H9 (cell line): Measurements from ENCODE around the gene GJB4. TPM values are rescaled to one million over a fixed set of nuclear protein-coding genes. Genes with fewer than 3 reads are reported as not detected.

Source experiments
- DNase-seq: peaks from one replicate; pipeline ENCODE4 v3.0.0-alpha.2; 2017
- H2AFZ ChIP-seq: one replicate; pipeline ENCODE4 v1.6.1; 2013; ENCODE audit warnings: mild to moderate bottlenecking, low read length, control low read depth, moderate library complexity
- H2AK5ac ChIP-seq: 2 replicates; pipeline ENCODE4 v1.6.1; 2013; ENCODE audit warnings: low read length, control low read depth, mixed read lengths; ENCODE audit not compliant: insufficient read length
- H2BK120ac ChIP-seq: one replicate; pipeline ENCODE4 v1.6.1; 2013; ENCODE audit warnings: low read depth, mild to moderate bottlenecking, low read length, control low read depth, inconsistent platforms; ENCODE audit not compliant: poor library complexity, severe bottlenecking
- H2BK12ac ChIP-seq: 2 replicates; pipeline ENCODE4 v1.6.1; 2013; ENCODE audit warnings: low read length, control low read depth, mixed read lengths, low read depth; ENCODE audit not compliant: insufficient read length
- H2BK15ac ChIP-seq: 2 replicates; pipeline ENCODE4 v1.6.1; 2013; ENCODE audit warnings: low read depth, low read length, control low read depth
- H2BK20ac ChIP-seq: one replicate; pipeline ENCODE4 v1.6.1; 2013; ENCODE audit warnings: low read depth, mild to moderate bottlenecking, low read length, control low read depth, inconsistent platforms; ENCODE audit not compliant: poor library complexity, severe bottlenecking
- H2BK5ac ChIP-seq: 2 replicates; pipeline ENCODE4 v1.6.1; 2013; ENCODE audit warnings: low read length, control low read depth, mixed read lengths; ENCODE audit not compliant: insufficient read length
- H3K14ac ChIP-seq: 2 replicates; pipeline ENCODE4 v1.6.1; 2013; ENCODE audit warnings: low read length, control low read depth; ENCODE audit not compliant: insufficient read depth
- H3K18ac ChIP-seq: 2 replicates; pipeline ENCODE4 v1.6.1; 2013; ENCODE audit warnings: low read depth, mild to moderate bottlenecking, mixed read lengths, low read length, control low read depth; ENCODE audit not compliant: insufficient read length
- H3K23ac ChIP-seq: 2 replicates; pipeline ENCODE4 v1.6.1; 2013; ENCODE audit warnings: low read length, control low read depth, mixed read lengths, low read depth; ENCODE audit not compliant: insufficient read length
- H3K23me2 ChIP-seq: 2 replicates; pipeline ENCODE4 v1.6.1; 2013; ENCODE audit warnings: low read depth, mild to moderate bottlenecking, mixed read lengths, low read length, control low read depth; ENCODE audit not compliant: insufficient read length, poor library complexity, severe bottlenecking
- H3K27ac ChIP-seq: 2 replicates; pipeline ENCODE4 v1.5.1; 2013; ENCODE audit warnings: low read length, control low read depth, mixed read lengths, low read depth; ENCODE audit not compliant: insufficient read length
- H3K27me3 ChIP-seq: 2 replicates; pipeline ENCODE4 v1.6.1; 2013; ENCODE audit warnings: low read length, control low read depth, inconsistent platforms; ENCODE audit not compliant: insufficient read depth
- H3K4ac ChIP-seq: 2 replicates; pipeline ENCODE4 v1.6.1; 2013; ENCODE audit warnings: low read depth, mild to moderate bottlenecking, control low read depth, inconsistent platforms, low read length, moderate library complexity
- H3K4me1 ChIP-seq: 2 replicates; pipeline ENCODE4 v1.6.1; 2013; ENCODE audit warnings: low read length, control low read depth, inconsistent platforms; ENCODE audit not compliant: insufficient read depth
- H3K4me2 ChIP-seq: 2 replicates; pipeline ENCODE4 v1.6.1; 2013; ENCODE audit warnings: low read length, control low read depth, mixed read lengths; ENCODE audit not compliant: insufficient read length, insufficient read depth
- H3K56ac ChIP-seq: 2 replicates; pipeline ENCODE4 v1.6.1; 2013; ENCODE audit warnings: low read depth, mild to moderate bottlenecking, mixed read lengths, low read length, control low read depth; ENCODE audit not compliant: insufficient read length
- H3K79me1 ChIP-seq: 2 replicates; pipeline ENCODE4 v1.6.1; 2013; ENCODE audit warnings: low read depth, mild to moderate bottlenecking, moderate library complexity, low read length, control low read depth, inconsistent platforms; ENCODE audit not compliant: insufficient read depth, poor library complexity, severe bottlenecking
- H3K79me2 ChIP-seq: 2 replicates; pipeline ENCODE4 v1.6.1; 2013; ENCODE audit warnings: low read length, control low read depth, inconsistent platforms; ENCODE audit not compliant: insufficient read depth
- H3K9ac ChIP-seq: 2 replicates; pipeline ENCODE4 v1.6.1; 2013; ENCODE audit warnings: low read length, control low read depth, mixed read lengths; ENCODE audit not compliant: insufficient read length; ENCODE audit errors: extremely low read depth
- H3K9me3 ChIP-seq: one replicate; pipeline ENCODE4 v1.6.1; 2013; ENCODE audit warnings: low read depth, low read length, inconsistent platforms; ENCODE audit not compliant: control insufficient read depth
- H3T11ph ChIP-seq: one replicate; pipeline ENCODE4 v1.6.1; 2013; ENCODE audit warnings: mild to moderate bottlenecking, low read length, control low read depth, inconsistent platforms
- H4K20me1 ChIP-seq: one replicate; pipeline ENCODE4 v1.6.1; 2013; ENCODE audit not compliant: control insufficient read depth, insufficient read length, insufficient read depth
- H4K5ac ChIP-seq: 2 replicates; pipeline ENCODE4 v1.6.1; 2013; ENCODE audit warnings: low read depth, mild to moderate bottlenecking, mixed read lengths, low read length, control low read depth; ENCODE audit not compliant: insufficient read length
- H4K8ac ChIP-seq: replicated peaks from 2 replicates; pipeline ENCODE4 v1.6.1; 2013; ENCODE audit warnings: low read length, control low read depth, mixed read lengths, low read depth; ENCODE audit not compliant: insufficient read length
- H4K91ac ChIP-seq: 2 replicates; pipeline ENCODE4 v1.6.1; 2013; ENCODE audit warnings: low read depth, mild to moderate bottlenecking, moderate library complexity, mixed read lengths, low read length, control low read depth; ENCODE audit not compliant: insufficient read length
- H3K27ac Mint-ChIP-seq, 3 experiments: 2 replicates in 2 of 3; 3 replicates in 1 of 3; pipeline ENCODE4 v1.8.0; 2020 to 2021; ENCODE audit warnings: mixed read lengths in 3 of 3, mild to moderate bottlenecking in 1 of 3, moderate library complexity in 1 of 3
- H3K27me3 Mint-ChIP-seq: 2 replicates; pipeline ENCODE4 v1.8.0; 2021; ENCODE audit warnings: low read depth, mild to moderate bottlenecking, moderate library complexity, mixed read lengths
- H3K36me3 Mint-ChIP-seq, 3 experiments: 2 replicates in 2 of 3; 3 replicates in 1 of 3; pipeline ENCODE4 v1.8.0; 2020 to 2021; ENCODE audit warnings: low read depth in 3 of 3, mixed read lengths in 3 of 3; ENCODE audit not compliant: insufficient read depth in 1 of 3
- H3K4me1 Mint-ChIP-seq, 2 experiments: 2 replicates each; pipeline ENCODE4 v1.8.0; 2020; ENCODE audit warnings: mixed read lengths in 2 of 2
- H3K4me3 Mint-ChIP-seq, 2 experiments: 2 replicates in 1 of 2; 3 replicates in 1 of 2; pipeline ENCODE4 v1.8.0; 2020 to 2021; ENCODE audit warnings: mild to moderate bottlenecking in 2 of 2, mixed read lengths in 2 of 2, moderate library complexity in 1 of 2
- H3K9me3 Mint-ChIP-seq, 2 experiments: 2 replicates in 1 of 2; 3 replicates in 1 of 2; pipeline ENCODE4 v1.8.0; 2020; ENCODE audit warnings: mild to moderate bottlenecking in 2 of 2, mixed read lengths in 2 of 2, moderate library complexity in 1 of 2
- WGBS: extraction: QIAGEN DNeasy Blood & Tissue Kit; methylation state at CpG from one replicate; pipeline ENCODE4 v1.1.7; 2013; ENCODE audit warnings: missing lambda C conversion rate, low lambda C conversion rate, mixed read lengths; ENCODE audit not compliant: insufficient read length; ENCODE audit errors: extremely low coverage; 5-methylcytosine and 5-hydroxymethylcytosine counted together
- total RNA-seq: library from RNA; stranded (reverse); gene quantifications from 2 replicates; pipeline ENCODE4 v1.2.1, GENCODE V29; 2021
- TF ChIP-seq, protein P1 (sequence below): fragments of 200-600 bp; sonication (generic); conservative IDR thresholded peaks from 3 replicates; pipeline ENCODE4 v1.8.0; 2021; ENCODE audit warnings: antibody characterized with exemption, mild to moderate bottlenecking

The GJB4 gene
- total RNA-seq, 1 experiment from 2014 or later = not detected

DNA sequence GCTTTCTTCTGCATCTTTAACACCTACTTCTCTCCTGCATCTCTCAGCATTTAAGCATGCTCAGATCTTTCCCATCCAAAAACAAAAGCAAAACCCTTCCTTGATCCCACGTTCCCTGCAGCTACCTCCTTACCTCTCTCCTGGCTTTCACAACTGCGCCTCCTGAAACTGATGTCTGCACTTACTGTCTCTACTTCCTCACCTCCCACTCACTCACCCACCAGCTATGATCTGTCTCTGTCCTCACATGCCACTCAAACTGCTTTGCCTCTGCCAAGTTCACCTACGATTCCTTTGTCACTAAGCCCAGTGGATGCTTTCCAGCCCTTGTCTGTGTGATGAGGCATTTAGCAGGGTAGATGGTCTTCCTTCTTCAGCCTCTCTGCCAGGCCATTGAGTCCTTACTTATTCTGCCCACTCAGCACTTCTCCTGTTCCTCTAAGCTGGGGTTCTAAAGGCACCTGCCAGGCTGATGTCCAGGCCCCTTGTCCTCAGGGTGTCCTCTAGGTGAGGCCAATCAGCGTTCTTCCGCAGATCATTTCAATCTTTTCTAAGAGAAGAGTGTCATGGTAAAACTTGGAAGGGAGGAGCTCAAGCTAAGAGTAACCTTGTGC is 11.5 kb downstream of the GJB4 start:
- Mint-ChIP-seq H3K4me3 (no peak overlapping the region), H3K27ac (no peak overlapping the region), H3K9me3 (no peaks in the 10 kb centered on the region), H3K27me3 (no peaks in the 10 kb centered on the region; the same call in 1 of the 2 replicates), H3K4me1 (0 out of 4 replicates have a peak, but pooled peaks cover 0 to 2% of the 10 kb centered on the region in 2 experiments), H3K36me3 (no peaks in the 10 kb centered on the region)
- H2BK15ac ChIP-seq = no peak overlapping the region
- H3K4me1 ChIP-seq = no peaks in the 10 kb centered on the region
- no peak overlapping the region for H4K91ac ChIP-seq
- H2AK5ac ChIP-seq = no peak overlapping the region
- H3T11ph ChIP-seq = no peak overlapping the region
- H3K23ac ChIP-seq = no peak overlapping the region
- H4K20me1 ChIP-seq = no peaks in the 10 kb centered on the region
- no peak overlapping the region for H2BK5ac ChIP-seq
- H3K4me2 ChIP-seq = no peak overlapping the region
- no peak overlapping the region for H3K56ac ChIP-seq
- no peak overlapping the region for H3K18ac ChIP-seq
- DNase-seq = no peak
- TF ChIP-seq, protein P1, sequence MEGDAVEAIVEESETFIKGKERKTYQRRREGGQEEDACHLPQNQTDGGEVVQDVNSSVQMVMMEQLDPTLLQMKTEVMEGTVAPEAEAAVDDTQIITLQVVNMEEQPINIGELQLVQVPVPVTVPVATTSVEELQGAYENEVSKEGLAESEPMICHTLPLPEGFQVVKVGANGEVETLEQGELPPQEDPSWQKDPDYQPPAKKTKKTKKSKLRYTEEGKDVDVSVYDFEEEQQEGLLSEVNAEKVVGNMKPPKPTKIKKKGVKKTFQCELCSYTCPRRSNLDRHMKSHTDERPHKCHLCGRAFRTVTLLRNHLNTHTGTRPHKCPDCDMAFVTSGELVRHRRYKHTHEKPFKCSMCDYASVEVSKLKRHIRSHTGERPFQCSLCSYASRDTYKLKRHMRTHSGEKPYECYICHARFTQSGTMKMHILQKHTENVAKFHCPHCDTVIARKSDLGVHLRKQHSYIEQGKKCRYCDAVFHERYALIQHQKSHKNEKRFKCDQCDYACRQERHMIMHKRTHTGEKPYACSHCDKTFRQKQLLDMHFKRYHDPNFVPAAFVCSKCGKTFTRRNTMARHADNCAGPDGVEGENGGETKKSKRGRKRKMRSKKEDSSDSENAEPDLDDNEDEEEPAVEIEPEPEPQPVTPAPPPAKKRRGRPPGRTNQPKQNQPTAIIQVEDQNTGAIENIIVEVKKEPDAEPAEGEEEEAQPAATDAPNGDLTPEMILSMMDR = no peak
- no peak overlapping the region for H4K5ac ChIP-seq
- H4K8ac ChIP-seq = no peak overlapping the region
- H3K9me3 ChIP-seq = no peaks in the 10 kb centered on the region
- no peak overlapping the region for H2BK12ac ChIP-seq
- no peak overlapping the region for H3K14ac ChIP-seq
- no peaks in the 10 kb centered on the region for H3K27me3 ChIP-seq
- no peak overlapping the region for H3K9ac ChIP-seq
- H2BK120ac ChIP-seq = no peak overlapping the region
- H2BK20ac ChIP-seq = no peak overlapping the region
- H3K23me2 ChIP-seq = no peaks in the 10 kb centered on the region
- no peak overlapping the region for H3K27ac ChIP-seq
- H3K4ac ChIP-seq = no peak overlapping the region
- no peaks in the 10 kb centered on the region for H3K79me1 ChIP-seq
- H2AFZ ChIP-seq = no peak overlapping the region
- no peaks in the 10 kb centered on the region for H3K79me2 ChIP-seq
- no CpG with 5 or more reads among the region's 5 CpGs for WGBS
